Measurements from ENCODE around the gene HS3ST6.

HS3ST6 gene

DNA sequence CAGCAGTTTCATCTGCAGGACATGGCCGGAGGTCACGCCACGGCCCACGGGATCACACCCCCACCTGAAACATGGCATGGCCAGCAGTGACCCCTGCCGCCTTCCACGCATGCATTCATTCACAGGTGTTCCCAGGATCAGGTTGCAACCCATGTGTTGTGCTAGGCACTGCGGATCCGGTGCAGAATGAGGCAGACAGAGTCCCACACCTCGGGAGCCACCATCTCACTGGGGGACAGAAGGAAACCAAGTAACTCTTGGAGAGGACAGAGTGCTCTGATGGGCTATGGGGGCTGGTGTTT is 29.1 kb upstream of the HS3ST6 start:
- TF ChIP-seq EZH2 (IDR thresholded peaks at IDR 0.05; ENCODE audit: borderline replicate concordance, low read length): no peak
- no peak for TF ChIP-seq CTCF (IDR thresholded peaks at IDR 0.05; ENCODE audit: low read length)
- Histone ChIP-seq H3K4me3 (ENCODE audit: low read depth, low read length, poor library complexity, severe bottlenecking) (no peak overlapping the region), H3K27ac (ENCODE audit: low read depth, low read length, poor library complexity, severe bottlenecking) (no peak overlapping the region), H3K9me3 (ENCODE audit: low read length) (no peaks in the 10 kb centered on the region), H2AFZ (ENCODE audit: low read length) (no peak overlapping the region), H3K36me3 (ENCODE audit: insufficient read depth, low read length) (no peaks in the 10 kb centered on the region), H3K9me2 (ENCODE audit: low read depth, low read length) (no peaks in the 10 kb centered on the region), H4K20me1 (ENCODE audit: insufficient read depth, low read length) (no peaks in the 10 kb centered on the region), H3K79me2 (ENCODE audit: insufficient read depth, low read length) (no peaks in the 10 kb centered on the region), H3F3A (ENCODE audit: insufficient read depth, low read length) (no peaks in the 10 kb centered on the region), H3K4me2 (ENCODE audit: low read length) (no peak overlapping the region), H3K4me1 (ENCODE audit: insufficient read depth, low read length, severe bottlenecking) (peaks cover 4% of the 10 kb centered on the region), H3K9ac (ENCODE audit: low read length) (no peak overlapping the region), H3K27me3 (ENCODE audit: insufficient read depth, low read length) (peaks cover 15% of the 10 kb centered on the region)

- no peaks in the 10 kb centered on the region for H3K9me2 ChIP-seq (ENCODE audit: low read depth, low read length)
- TF ChIP-seq CTCF (IDR thresholded peaks at IDR 0.05; ENCODE audit: low read length): no peak
- TF ChIP-seq EZH2 (IDR thresholded peaks at IDR 0.05; ENCODE audit: borderline replicate concordance, low read length): no peak
- no peaks in the 10 kb centered on the region for H3K79me2 ChIP-seq (ENCODE audit: insufficient read depth, low read length)
- H2AFZ ChIP-seq (ENCODE audit: low read length): no peak overlapping the region
- peaks cover 15% of the 10 kb centered on the region for H3K27me3 ChIP-seq (ENCODE audit: insufficient read depth, low read length)
- H3K27ac ChIP-seq (ENCODE audit: low read depth, low read length, poor library complexity, severe bottlenecking): no peak overlapping the region
- no peak overlapping the region for H3K4me3 ChIP-seq (ENCODE audit: low read depth, low read length, poor library complexity, severe bottlenecking)
- peaks cover 10% of the 10 kb centered on the region for H3K4me1 ChIP-seq (ENCODE audit: insufficient read depth, low read length, severe bottlenecking)
- no peaks in the 10 kb centered on the region for H4K20me1 ChIP-seq (ENCODE audit: insufficient read depth, low read length)
- no peak overlapping the region for H3K9ac ChIP-seq (ENCODE audit: low read length)
- no peak overlapping the region for H3K4me2 ChIP-seq (ENCODE audit: low read length)
- no peaks in the 10 kb centered on the region for H3K36me3 ChIP-seq (ENCODE audit: insufficient read depth, low read length)
- H3K9me3 ChIP-seq (ENCODE audit: low read length): no peaks in the 10 kb centered on the region
- no peaks in the 10 kb centered on the region for H3F3A ChIP-seq (ENCODE audit: insufficient read depth, low read length)
Observed at GRCh38 chr16:1946495-1947368, 28.5 kb upstream of the HS3ST6 start.

DNA sequence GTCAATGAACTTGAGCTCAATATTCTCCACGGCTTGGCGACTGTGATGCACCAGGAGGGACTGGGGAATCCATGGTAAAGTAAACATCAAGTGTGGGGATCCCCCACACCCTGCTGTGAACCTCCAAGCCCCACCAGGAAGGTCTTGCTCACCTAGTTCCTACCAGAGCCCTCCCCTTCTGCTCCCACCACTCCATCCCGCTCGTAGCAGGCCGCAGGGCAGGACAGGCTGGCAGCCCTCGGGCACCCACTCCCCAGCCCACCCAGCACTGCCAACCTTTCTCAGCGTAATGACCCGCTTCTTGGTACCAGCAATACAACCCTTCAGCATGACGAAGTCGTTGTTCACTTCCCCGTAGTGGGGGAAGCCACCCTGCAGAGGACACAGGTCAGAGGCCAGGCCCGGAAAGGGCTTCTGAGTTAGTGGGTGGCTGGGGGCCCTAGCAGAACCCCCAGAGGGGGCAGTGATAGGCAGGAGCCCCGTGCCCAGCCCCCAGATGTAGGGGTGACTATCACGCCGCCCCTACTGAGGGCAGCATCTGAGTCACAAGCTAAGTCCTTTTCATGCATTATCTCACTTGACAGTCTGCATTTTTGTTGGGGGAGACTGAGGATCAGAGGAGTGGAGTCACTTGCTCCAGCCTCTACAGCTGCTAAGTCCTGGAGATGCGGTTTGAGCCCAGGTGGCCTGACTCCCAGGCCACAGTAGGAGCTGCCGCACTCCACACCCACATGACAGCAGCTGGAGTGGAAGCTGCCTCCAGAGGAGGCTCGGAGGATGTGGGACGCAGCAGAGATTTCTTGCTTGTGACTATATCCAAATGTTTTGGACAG is 27.6 kb upstream of the HS3ST6 start:
- Histone ChIP-seq H3K4me3 (ENCODE audit: low read depth, low read length, poor library complexity, severe bottlenecking) (no peak overlapping the region), H3K36me3 (ENCODE audit: insufficient read depth, low read length) (no peaks in the 10 kb centered on the region), H3K27ac (ENCODE audit: low read depth, low read length, poor library complexity, severe bottlenecking) (no peak overlapping the region), H3K4me2 (ENCODE audit: low read length) (no peak overlapping the region), H3F3A (ENCODE audit: insufficient read depth, low read length) (no peaks in the 10 kb centered on the region), H3K79me2 (ENCODE audit: insufficient read depth, low read length) (no peaks in the 10 kb centered on the region), H3K9me3 (ENCODE audit: low read length) (no peaks in the 10 kb centered on the region), H4K20me1 (ENCODE audit: insufficient read depth, low read length) (no peaks in the 10 kb centered on the region), H3K9me2 (ENCODE audit: low read depth, low read length) (no peaks in the 10 kb centered on the region), H3K4me1 (ENCODE audit: insufficient read depth, low read length, severe bottlenecking) (peaks cover 14% of the 10 kb centered on the region), H3K27me3 (ENCODE audit: insufficient read depth, low read length) (peaks cover 11% of the 10 kb centered on the region; the same call in 1 of the 2 replicates), H2AFZ (ENCODE audit: low read length) (no peak overlapping the region), H3K9ac (ENCODE audit: low read length) (no peak overlapping the region)
- TF ChIP-seq EZH2 (IDR thresholded peaks at IDR 0.05; ENCODE audit: borderline replicate concordance, low read length) (no peak), CTCF (IDR thresholded peaks at IDR 0.05; ENCODE audit: low read length) (no peak)
